Skin epidermis (tissue), 12 donors: ENCODE measurements around the gene G2E3.
A peak's percentile ranks its signal among the peaks of the same experiment; 100 is the strongest.
"Not testable (repeated sequence)": the region's sequence is repeated elsewhere in the genome, so short reads cannot be mapped to it uniquely, and the experiment has no call there.

ENCODE experiments used
- H3K27ac ChIP-seq, 21 experiments: fragments of 200-600 bp; sonication (generic) in 11 of 21; one replicate each; pipeline ENCODE4 v1.5.0; 2020; ENCODE audit warnings: mild to moderate bottlenecking in 3 of 21, inconsistent platforms in 2 of 21, moderate library complexity in 2 of 21
- H3K4me3 ChIP-seq, 7 experiments: fragments of 200-600 bp; sonication (generic) in 2 of 7; one replicate each; pipeline ENCODE4 v1.5.0; 2020; ENCODE audit warnings: inconsistent platforms in 2 of 7, mild to moderate bottlenecking in 2 of 7, moderate library complexity in 1 of 7

G2E3 gene

DNA sequence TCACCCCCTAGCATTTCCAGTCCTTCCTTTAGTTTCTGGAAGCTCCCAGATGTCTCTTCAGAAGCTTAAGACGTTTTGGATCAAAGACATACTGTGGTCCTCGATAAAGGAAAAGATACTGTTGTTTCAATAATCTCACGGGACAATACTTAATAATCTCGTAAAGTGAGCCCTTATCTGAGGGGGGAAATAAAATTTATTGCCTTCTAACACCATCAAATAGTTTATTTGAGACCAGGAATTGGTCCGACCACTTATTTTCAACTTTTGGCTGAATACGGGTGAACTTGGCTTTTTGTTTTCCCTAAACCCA lies 640 bp upstream of the G2E3 start:
- H3K27ac ChIP-seq, result peak overlapping the region in 20 of 21 experiments; percentile 68 to 93 (median 85)
- peak overlapping the region; percentile 72 to 100 (median 90) for H3K4me3 ChIP-seq

DNA sequence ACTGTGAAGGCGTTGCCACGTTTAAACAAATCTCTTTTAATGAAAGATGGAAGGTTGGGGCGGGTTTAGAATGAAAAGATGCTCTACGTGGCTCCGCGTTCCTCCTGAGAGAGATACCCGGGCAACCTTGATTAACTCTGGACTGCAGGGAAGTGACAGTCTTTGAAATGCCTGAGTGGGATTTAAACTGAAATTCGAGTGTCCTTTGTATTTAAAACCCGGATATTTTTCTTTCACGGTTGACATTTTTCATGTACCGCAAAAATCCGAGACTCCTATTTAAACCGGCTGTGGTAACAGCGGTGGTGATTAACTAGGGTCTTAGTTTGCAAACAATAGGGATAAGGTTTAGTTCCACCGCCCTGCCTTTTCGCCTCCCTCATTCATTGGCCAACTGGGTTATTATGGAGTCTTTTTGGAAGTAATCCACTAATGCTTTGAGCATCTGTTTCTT lies 707 bp downstream of the G2E3 start:
- H3K4me3 ChIP-seq, result peak overlapping the region; percentile 72 to 100 (median 90)
- H3K27ac ChIP-seq, result peak overlapping the region in 20 of 21 experiments; percentile 68 to 93 (median 85)

DNA sequence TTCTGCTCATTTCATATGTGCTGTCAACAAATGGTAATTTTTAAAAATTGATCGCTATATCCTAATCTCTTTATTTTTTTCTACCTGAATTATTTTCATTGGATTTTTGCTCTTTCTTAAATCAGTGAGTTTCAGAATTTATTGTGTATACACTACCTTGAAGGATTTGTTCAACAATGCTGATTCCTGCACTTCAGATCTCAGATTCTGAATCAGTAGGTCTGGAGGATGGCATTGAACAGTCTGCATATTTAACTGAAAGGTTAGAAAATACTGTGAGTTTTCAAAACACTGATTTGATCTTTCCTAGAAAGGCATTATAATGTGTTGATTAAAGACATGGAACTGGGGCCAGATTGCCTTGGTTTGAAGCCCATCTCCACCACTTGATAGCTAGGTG lies 1.6 kb downstream of the G2E3 start:
- Histone ChIP-seq H3K4me3 (peak overlapping the region in 1 of 7 experiments; percentile 96), H3K27ac (no peak overlapping the region)

DNA sequence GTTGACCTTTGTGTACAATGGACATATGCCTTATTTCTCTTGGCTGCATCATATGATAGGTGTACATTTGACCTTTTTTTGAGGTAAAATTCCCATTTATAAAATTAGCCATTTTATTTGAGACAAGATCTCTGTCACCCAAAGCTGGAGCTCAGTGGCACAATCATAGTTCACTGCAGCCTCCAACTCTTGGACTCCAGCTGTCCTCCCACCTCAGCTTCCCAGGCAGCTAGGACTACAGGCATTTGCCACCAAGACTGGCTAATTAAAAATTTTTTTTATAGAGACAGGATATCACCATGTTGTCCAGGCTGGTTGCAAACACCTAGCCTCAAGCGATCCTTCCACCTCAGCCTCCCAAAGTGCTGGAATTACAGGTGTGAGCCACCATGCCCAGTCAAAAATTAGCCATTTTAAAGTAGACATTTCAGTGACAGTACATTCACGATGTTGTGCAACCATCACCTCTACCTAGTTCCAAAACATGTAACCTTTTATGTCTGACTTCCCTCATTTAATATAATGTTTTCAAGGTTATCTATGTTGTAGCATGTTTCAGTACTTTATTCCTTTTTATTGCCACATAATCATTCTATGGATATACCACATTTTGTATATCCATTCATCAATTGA lies 5.4 kb downstream of the G2E3 start:
- H3K4me3 ChIP-seq, result no peak overlapping the region
- H3K27ac ChIP-seq, result no peak overlapping the region

DNA sequence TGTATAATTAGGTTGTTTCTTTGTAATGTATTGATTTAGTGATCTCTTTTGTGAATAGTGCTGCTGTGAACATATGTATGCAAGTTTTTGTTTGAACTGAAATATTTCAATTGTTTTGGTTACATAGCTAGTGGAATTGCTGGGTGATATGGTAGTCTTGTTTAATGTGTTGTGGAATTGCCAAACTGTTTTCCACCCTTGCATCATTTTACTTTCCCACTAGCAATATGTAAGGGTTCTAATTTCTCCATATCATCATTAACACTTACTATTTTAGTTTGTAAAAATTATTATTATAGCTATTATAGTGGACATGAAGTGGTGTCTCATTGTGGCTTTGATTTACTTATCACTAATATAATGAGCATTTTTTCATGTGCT lies 5.9 kb downstream of the G2E3 start:
- Histone ChIP-seq H3K4me3 (no peak overlapping the region), H3K27ac (no peak overlapping the region)

DNA sequence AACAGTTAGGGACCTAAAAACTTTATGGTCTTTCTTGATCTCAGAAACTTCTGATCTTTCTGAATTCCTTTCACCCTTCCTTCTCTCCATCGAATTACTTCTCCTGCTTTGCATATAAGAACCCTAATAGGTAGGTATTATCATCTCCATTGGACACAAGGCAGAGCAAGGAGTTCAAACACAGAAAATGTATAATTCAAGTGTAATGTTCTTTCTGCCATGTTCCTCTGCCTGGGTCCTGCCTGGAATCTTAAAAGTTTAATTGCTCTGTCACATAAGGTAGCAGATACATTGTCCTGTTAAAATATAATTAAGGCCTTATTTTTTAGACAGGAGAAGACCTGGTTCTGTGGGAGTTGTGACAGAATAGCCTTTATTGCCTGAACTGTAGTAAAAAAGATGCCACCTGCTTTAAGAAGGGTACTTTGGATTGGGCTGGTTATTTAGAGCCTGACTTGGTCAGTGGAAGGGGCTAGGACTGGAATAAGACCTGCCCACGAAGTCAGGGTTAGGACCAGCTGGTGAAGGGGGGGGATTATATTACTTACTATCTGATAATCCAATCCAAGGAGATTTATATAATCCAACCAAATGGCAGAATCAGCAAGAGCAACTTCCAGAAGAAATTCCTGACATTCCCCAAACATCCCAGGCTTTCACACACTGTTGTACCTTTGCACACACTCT lies 10.4 kb downstream of the G2E3 start:
- Histone ChIP-seq H3K27ac (no peak overlapping the region), H3K4me3 (no peak overlapping the region)

DNA sequence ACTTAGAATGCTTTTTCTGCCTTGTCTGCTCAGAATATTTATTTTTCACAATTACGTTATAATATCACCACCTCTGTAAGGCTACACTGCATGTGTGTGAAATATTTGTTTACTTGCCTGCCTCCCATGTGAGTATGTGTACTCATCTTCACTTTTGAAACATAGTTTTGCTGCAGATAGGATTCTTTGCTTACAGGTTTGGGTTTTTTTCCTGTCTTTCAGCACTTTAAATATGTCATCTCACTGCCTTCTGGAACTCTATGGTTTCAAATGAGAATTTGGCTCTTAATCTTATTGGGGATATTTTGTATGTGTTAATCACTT lies 10.9 kb downstream of the G2E3 start:
- no peak overlapping the region for H3K4me3 ChIP-seq
- H3K27ac ChIP-seq, result no peak overlapping the region

DNA sequence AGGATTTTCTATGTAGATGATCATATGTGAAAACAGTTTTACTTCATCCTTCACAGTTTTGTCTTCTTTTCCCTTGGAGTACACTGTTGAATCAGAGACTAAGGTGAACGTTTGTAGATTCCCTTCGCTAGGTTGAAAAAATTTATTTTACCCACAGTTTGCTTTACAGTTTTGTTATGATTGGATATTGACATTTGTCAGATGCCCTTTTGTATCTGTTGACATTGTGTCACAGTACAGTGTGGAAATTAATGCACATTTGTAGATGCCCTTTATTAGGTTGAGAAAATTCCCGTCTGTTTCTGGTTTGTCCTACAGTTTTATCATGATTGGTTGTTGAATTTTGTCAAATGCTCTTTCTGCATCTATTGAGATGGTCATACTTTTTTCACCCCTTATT lies 13.3 kb downstream of the G2E3 start:
- no peak overlapping the region for H3K27ac ChIP-seq
- H3K4me3 ChIP-seq, result no peak overlapping the region

DNA sequence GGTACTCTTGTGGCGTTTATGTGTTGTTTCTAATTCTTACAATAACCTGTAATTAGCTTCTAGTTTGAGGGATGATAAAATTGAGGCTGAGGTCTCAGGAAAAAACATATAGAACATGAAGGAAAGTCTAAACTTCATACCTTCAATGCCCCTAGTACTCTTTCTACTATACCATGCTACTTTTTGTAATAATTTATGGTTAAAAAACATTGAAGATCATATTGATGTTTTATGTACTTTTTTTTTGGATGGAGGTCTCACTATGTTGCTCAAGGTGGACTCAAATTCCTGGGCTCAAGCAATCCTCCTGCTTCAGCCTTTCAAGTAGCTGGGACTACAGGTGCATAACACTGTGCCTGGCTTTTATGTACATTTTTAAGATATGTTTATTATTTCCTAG lies 13.8 kb downstream of the G2E3 start:
- H3K4me3 ChIP-seq, result no peak overlapping the region
- H3K27ac ChIP-seq, result no peak overlapping the region

DNA sequence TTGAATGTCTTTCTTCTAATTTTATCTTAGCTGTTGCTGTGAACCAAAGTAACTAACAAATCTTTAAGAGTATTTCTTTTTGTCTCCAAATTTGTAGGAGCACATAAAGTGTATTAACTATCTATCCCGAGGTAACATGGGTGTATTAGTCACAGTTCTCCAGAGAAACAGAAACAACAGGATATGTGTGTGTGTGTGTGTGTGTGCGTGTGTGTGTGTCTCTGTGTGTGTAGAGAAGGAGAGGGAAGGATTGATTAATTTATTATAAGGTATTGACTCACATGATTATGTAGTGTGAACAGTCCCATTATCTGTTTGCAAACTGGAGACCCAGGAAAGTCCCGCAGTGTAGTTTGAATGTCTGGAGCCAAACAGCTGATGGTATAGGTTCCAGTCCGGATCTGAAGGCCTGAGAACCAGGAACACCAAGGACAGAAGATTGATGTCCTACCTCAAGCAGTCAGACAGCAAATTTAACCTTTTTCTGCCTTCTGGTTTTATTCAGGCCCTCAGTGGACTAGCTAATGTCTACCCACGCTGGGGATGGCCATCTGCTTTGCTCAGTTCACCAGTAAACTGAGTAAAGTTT lies 14.4 kb downstream of the G2E3 start:
- no peak overlapping the region for H3K27ac ChIP-seq
- no peak overlapping the region for H3K4me3 ChIP-seq

DNA sequence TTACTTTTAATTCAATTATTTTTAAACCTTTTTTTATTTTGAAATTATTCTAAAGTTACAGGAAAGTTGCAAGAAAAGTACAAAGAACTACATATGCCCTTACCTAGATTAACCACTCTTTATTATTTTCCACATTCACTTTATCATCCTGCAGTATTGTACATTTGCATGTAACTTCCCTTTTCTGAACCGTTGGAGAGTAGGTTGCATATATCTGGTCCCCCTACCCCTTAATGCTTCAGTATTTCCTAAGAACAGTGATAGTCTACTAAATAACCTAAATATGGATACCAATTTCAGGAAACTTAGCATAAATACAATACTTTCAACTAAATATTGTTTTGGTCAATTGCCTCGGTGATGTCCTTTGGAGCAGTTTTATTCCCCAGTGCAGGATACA lies 15.0 kb downstream of the G2E3 start:
- Histone ChIP-seq H3K27ac (no peak overlapping the region), H3K4me3 (no peak overlapping the region)

DNA sequence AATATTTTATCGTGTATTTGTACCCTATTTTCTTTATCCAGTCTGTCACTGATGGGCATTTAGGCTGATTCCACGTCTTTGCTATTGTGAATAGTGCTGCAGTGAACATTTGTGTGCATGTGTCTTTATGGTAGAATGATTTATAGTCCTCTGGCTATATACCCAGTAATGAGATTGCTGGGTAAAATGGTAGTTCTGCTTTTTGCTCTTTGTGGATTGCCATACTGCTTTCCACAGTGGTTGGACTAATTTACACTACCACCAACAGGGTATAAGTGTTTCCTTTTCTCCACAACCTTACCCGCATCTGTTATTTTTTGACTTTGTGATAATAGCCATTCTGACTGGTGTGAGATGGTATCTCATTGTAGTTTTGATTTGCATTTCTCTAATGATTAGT lies 15.8 kb downstream of the G2E3 start:
- not testable (repeated sequence) for H3K27ac ChIP-seq, H3K4me3 ChIP-seq

DNA sequence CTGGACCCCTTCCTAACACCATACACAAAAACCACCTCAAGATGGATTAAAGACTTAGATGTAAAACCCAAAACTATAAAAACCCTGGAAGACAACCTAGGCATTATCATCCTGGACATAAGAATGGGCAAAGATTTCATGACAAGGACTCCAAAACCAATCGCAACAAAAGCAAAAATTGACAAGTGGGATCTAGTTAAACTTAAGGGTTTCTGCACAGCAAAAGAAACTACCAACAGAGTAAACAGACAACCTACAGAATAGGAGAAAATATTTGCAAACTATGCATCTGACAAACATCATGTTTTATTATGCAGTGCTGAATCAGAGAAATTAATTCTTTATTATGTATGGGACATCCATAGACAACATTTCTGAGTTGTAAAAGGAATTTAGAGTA lies 17.4 kb downstream of the G2E3 start:
- not testable (repeated sequence) for H3K27ac ChIP-seq, H3K4me3 ChIP-seq

DNA sequence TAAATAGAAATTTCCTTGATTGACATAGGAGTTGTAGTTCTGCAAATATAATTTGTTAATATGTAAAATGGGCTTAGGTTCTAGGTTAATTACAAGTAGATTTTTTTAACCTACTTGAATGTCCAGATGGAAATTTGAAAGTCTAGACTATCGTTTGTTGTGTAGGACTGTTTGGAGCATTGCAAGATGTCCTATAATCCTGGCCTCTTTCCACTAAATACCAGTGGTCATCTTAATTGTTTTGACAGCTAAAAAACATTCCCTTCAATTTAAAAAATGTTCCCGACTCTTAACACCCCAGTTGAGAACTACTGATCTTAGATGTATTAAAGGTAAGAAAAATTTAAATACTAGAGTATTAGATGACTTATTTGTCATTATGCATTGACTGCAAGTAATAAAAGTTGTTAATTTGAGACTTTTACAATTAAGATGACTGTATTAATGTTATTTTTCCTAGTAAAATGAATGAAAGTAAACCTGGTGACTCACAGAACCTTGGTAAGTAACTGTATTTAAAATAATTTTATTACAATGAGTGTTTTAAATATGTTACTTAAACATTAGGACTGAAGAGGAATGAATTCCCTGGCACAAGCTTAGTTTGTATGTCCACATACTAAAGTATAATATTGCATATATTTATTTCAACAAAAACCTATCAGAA lies 21.8 kb downstream of the G2E3 start:
- Histone ChIP-seq H3K27ac (no peak overlapping the region), H3K4me3 (no peak overlapping the region)

DNA sequence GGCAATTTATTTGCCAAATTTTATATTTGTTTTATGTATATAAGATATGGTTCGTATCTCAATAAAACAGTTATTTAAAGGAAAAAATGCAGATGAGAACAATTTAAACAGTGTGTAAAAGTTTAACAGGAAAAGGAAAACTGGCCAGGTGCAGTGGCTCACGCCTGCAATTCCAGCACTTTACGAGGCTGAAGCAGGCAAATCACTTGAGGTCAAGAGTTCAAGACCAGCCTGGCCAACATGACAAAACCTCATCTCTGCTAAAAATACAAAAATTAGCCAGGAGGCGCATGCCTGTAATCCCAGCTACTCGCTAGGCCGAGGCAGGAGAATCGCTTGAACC lies 22.3 kb downstream of the G2E3 start:
- Histone ChIP-seq H3K4me3 (no peak overlapping the region), H3K27ac (no peak overlapping the region)

DNA sequence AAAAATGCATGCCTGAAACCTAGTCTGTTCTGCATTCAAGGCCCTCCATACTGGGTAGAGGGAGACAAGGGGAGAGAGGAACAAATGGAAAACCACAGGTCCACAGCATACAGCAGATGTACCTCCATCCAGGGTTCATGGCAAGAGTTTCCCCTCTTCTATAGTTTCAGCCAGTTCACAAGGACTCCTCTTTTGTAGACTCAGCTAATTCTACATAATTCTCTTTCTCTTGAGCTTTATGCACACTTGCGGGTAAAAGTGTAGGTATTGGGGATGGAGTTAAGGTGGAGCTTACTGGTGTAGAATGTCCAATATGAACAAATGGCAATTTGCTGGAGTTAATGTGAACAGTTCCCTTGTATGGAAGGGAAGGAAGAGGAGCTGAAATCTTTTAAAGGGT lies 23.4 kb downstream of the G2E3 start:
- H3K27ac ChIP-seq, result no peak overlapping the region
- H3K4me3 ChIP-seq, result no peak overlapping the region

DNA sequence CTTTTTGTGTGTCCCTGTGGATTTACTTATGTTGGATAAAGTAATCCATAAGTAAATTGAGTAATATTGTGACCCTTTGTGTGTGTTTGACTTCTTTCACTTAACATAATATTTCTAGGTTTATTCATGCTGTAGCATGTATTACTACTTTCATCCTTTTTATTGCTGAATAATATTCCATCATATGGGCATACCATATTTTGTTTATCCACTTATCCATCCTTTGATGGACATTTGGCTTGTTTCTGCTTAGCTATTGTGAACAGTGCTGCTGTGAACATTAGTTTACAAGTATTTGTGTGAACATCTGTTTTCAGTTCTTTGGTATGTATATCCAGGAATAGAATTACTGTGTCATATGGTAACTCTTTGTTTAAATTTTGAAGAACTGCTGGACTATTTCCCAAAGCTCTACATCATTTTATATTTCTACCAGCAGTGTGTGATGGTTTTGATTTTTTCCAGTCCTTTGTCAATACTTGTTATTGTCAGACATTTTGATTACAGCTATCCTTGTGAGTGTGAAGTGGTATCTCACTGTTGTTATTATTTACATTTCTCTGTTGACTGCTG lies 25.2 kb downstream of the G2E3 start:
- no peak overlapping the region for H3K27ac ChIP-seq
- no peak overlapping the region for H3K4me3 ChIP-seq

DNA sequence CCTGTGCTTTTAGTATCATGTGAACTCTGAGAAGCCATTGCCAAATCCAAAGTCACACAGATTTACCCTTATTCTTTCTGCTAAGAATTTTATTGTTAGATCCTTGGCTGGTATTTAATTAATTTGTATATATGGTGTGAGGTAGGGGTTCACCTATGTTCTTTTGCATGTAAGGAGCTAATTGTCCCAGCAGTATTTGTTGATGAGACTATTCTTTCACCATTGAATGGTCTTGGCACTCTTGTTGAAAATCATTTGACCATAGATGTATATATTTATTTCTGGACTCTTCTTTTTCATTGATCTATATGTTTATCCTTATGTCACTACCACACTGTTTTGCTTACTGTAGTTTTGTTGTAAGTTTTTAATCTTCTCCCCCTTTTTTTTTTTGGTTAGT lies 26.2 kb downstream of the G2E3 start:
- no peak overlapping the region for H3K4me3 ChIP-seq
- no peak overlapping the region for H3K27ac ChIP-seq

DNA sequence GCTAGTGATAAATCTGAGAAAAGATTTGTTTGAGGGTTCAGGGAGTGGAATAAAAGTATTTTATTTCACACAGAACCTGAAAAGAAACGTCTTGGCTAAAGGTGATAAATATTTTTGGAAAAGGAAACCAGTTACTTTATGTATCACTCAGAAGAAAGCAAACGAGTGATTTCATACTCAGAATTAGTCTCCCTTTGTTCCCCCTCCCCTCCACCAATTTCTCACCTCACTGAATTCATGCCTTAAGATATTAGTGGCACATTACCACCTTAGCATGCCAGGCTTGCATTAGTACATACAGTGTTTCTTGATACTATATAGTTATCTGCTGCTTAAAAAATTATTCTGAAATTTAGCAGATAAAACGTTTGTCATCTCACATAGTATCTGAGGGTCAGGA lies 28.2 kb downstream of the G2E3 start:
- no peak overlapping the region for H3K27ac ChIP-seq
- H3K4me3 ChIP-seq, result no peak overlapping the region

DNA sequence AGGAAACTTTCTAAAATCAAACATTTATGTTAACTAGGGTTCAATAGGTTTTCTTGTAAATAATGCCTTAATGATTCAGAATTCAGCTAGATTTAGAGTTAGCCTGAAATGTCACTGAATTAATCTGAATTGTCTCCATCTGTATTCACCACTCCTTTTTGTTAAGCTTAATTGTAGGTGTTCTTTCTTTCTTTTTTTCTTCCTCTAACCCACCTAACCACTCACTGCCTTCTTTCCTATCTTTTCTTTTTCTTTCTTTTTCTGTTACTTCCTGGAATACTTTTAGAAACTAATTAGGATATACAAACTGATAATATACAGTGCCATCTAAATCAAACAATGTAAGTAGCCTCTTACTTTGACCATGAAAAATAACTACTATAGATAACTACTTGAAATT lies 29.9 kb downstream of the G2E3 start:
- Histone ChIP-seq H3K4me3 (no peak overlapping the region), H3K27ac (no peak overlapping the region)

DNA sequence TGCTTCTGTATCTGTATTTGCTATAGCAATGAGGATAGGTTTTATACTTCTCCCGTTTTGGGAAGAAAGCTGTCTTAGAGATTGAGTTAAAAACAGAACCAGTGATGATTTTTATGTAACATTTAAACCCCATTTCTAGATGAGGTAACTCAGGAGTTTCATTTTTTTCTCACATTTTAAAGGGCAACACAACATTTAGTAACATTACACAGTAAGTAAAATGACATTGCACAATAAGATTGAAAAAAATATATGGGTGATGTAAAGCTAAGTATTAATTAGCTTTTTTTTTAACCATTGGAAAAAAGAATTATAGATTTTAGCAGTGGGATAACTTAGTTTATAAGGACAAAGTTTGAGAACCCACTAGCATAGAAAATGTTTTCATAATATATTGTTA lies 38.0 kb downstream of the G2E3 start:
- no peak overlapping the region for H3K4me3 ChIP-seq
- no peak overlapping the region for H3K27ac ChIP-seq
